ENCODE results near the gene MAP6. TPM values are rescaled to one million over a fixed set of nuclear protein-coding genes. Genes with fewer than 3 reads are reported as not detected.

Gene MAP6
- total RNA-seq, 2 donors from 2014 or later = 2.6 to 3.4 TPM

DNA sequence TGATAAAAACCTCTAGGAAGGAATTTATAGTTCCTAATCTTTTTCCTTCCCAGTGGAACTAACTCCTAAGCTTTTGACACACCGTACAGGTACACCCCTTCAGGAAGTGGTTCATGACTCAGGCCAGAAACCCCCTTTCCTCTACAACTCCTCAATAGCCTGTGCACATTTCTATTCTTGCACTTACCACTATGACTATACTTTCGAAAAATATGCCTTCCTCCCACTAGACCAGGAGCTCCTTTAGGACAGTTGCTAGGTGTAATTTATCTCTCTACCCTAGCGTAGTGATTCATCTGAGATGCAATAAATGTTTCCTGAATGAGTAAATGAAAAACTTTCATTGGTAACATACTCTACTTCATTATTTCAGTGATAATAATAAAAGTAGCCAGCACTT, 14.5 kb downstream of the MAP6 start:
- TF ChIP-seq, protein P1, sequence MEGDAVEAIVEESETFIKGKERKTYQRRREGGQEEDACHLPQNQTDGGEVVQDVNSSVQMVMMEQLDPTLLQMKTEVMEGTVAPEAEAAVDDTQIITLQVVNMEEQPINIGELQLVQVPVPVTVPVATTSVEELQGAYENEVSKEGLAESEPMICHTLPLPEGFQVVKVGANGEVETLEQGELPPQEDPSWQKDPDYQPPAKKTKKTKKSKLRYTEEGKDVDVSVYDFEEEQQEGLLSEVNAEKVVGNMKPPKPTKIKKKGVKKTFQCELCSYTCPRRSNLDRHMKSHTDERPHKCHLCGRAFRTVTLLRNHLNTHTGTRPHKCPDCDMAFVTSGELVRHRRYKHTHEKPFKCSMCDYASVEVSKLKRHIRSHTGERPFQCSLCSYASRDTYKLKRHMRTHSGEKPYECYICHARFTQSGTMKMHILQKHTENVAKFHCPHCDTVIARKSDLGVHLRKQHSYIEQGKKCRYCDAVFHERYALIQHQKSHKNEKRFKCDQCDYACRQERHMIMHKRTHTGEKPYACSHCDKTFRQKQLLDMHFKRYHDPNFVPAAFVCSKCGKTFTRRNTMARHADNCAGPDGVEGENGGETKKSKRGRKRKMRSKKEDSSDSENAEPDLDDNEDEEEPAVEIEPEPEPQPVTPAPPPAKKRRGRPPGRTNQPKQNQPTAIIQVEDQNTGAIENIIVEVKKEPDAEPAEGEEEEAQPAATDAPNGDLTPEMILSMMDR (IDR thresholded peaks at IDR 0.05) = no peak
- TF ChIP-seq POLR2A (IDR thresholded peaks at IDR 0.05) = no peak
- intact Hi-C loops (cut with DNase I) = no loop called here
- ATAC-seq = no peak
- Histone ChIP-seq H3K27ac (no peak overlapping the region), H3K9me3 (no peaks in the 10 kb centered on the region), H3K4me3 (no peak overlapping the region), H3K27me3 (no peaks in the 10 kb centered on the region), H3K36me3 (replicated peaks in 1 of 2; ENCODE audit: insufficient read depth in 1 of 2, low read depth in 2 of 2) (no peaks in the 10 kb centered on the region), H3K4me1 (no peaks in the 10 kb centered on the region)
- DNase-seq = no peak
- WGBS, 2 donors = 69 to 78% methylated on average over 3 of the region's 3 CpGs

DNA sequence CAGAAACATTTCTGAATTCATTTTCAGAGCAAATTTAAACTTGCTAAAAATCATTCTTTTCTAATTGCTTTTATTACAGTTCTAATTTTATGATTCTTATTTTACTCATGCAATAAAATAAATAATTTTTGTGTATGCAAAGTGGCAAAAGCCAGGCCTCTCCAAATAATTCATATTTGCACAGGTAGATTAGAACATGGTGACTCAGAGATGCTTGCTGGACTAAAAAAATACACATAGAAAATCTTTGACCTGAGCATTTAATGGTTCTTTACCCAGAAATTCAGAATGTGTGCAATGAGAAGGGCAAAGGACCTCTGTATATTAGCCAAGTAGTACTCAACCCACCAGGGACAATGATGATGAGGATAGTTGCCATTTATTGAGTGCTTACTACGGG, 15.3 kb downstream of the MAP6 start:
- ATAC-seq (no peak), DNase-seq (no peak)
- TF ChIP-seq, protein P1 (IDR thresholded peaks at IDR 0.05) = no peak
- no peak for TF ChIP-seq POLR2A (IDR thresholded peaks at IDR 0.05)
- intact Hi-C loops (cut with DNase I) = no loop called here
- WGBS, 2 donors = 79 to 92% methylated on average over 1 of the region's 1 CpG
- Histone ChIP-seq H3K4me3 (no peak overlapping the region), H3K4me1 (no peaks in the 10 kb centered on the region), H3K27me3 (no peaks in the 10 kb centered on the region), H3K27ac (no peak overlapping the region), H3K9me3 (no peaks in the 10 kb centered on the region), H3K36me3 (replicated peaks in 1 of 2; ENCODE audit: insufficient read depth in 1 of 2, low read depth in 2 of 2) (no peaks in the 10 kb centered on the region)

DNA sequence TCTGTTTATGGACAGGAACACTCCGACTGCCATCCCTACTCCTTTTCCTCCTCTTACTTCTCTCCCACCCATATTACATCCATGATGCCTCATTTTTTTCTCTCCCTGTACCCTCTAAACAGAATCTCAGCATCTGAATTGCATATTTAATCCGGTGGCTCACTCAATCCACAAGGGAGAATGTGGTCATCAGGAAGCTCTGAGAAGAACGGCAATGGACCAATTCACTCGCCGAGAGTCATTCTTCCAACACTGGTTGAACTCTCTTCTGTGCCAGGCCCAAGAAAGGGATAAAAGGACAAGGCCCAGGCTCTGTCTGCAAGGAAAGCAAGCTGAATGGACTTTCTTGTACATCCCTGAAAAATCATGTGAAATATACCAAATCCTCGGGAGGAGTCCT, 15.9 kb downstream of the MAP6 start:
- Histone ChIP-seq H3K27ac (no peak overlapping the region), H3K4me1 (no peaks in the 10 kb centered on the region), H3K27me3 (no peaks in the 10 kb centered on the region), H3K4me3 (no peak overlapping the region), H3K36me3 (replicated peaks in 1 of 2; ENCODE audit: insufficient read depth in 1 of 2, low read depth in 2 of 2) (no peaks in the 10 kb centered on the region), H3K9me3 (no peaks in the 10 kb centered on the region)
- DNase-seq = no peak
- no peak for ATAC-seq
- TF ChIP-seq, protein P1 (IDR thresholded peaks at IDR 0.05) = no peak
- TF ChIP-seq POLR2A (IDR thresholded peaks at IDR 0.05) = no peak
- 90% methylated on average over 6 of the region's 6 CpGs for WGBS, 2 donors
- intact Hi-C loops (cut with DNase I) = no loop called here

DNA sequence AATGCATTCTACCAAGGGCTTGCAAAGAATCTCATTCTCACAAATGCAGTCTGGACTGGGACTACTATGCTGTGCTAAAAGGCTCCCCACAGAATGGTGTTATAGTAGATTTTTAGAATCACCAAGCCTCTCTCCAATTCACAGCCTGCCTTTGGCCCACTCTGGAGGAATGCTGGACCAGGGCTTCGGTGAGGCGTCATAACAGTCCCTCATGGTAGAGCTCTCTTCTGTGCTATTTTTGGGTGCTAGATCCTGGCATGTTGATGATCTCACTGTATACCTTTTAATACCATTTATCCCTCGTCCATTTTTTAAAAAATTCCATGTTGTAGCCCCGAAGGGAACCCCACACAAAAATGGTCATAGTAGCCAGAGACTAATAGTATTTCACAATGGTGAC, 17.6 kb downstream of the MAP6 start:
- intact Hi-C loops (cut with DNase I) = no loop called here
- DNase-seq = no peak

DNA sequence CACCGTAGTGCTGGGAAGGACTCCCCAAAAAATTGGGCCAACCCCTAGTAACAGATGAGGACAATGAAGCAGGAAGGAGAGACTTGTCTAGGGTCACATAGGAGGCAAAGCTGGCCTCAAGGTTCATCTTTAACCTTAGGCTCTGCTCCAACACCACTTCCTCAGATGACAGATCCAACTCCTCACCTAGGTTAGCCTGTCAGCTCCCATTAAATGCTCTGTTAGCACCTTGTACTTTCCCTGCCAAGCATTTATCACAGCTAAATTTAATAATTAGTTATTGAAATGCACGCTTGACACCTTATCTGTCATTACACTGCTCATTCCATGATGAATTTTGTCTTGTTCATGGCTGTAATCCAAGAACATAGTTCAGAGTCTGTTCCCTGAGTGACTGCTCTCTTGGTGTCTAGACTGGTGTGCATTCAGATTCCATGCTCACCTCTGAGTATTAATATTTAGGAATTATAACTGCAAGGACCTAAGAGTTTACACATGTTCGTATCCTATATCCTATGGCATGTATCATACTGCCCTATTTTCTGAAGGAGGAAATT, 18.6 kb downstream of the MAP6 start:
- Histone ChIP-seq H3K4me1 (no peaks in the 10 kb centered on the region), H3K9me3 (no peaks in the 10 kb centered on the region), H3K27me3 (no peaks in the 10 kb centered on the region), H3K36me3 (replicated peaks in 1 of 2; ENCODE audit: insufficient read depth in 1 of 2, low read depth in 2 of 2) (no peaks in the 10 kb centered on the region), H3K27ac (no peak overlapping the region), H3K4me3 (no peak overlapping the region)
- 75 to 77% methylated on average over 3 of the region's 3 CpGs for WGBS, 2 donors
- no peak for TF ChIP-seq POLR2A (IDR thresholded peaks at IDR 0.05)
- TF ChIP-seq, protein P1 (IDR thresholded peaks at IDR 0.05) = no peak
- ATAC-seq (no peak), DNase-seq (no peak)
- intact Hi-C loops (cut with DNase I) = no loop called here

More for the DNA sequence above, 17.6 kb downstream of the MAP6 start:
- H3K27ac ChIP-seq = no peak overlapping the region
- H3K4me3 ChIP-seq = no peak overlapping the region
- no peaks in the 10 kb centered on the region for H3K27me3 ChIP-seq
- 70 to 72% methylated on average over 4 of the region's 4 CpGs for WGBS, 2 donors
- H3K36me3 ChIP-seq (replicated peaks in 1 of 2; ENCODE audit: insufficient read depth in 1 of 2, low read depth in 2 of 2) = no peaks in the 10 kb centered on the region
- no peak for ATAC-seq
- TF ChIP-seq, protein P1 (IDR thresholded peaks at IDR 0.05) = no peak
- no peak for TF ChIP-seq POLR2A (IDR thresholded peaks at IDR 0.05)
- H3K4me1 ChIP-seq = no peaks in the 10 kb centered on the region
- no peaks in the 10 kb centered on the region for H3K9me3 ChIP-seq
